Activated CD8-positive, alpha-beta memory T cell treated with anti-CD3 and anti-CD28 coated beads, Interleukin-2, amount 50 U/mL, for 4 hours (primary cell): ENCODE results near the gene CTAGE8.
"Not testable (repeated sequence)": the region's sequence is repeated elsewhere in the genome, so short reads cannot be mapped to it uniquely, and the experiment has no call there.

Experiments used
- DNase-seq: peaks from one replicate; pipeline ENCODE4 v3.0.0-alpha.2; 2020

CTAGE8 gene

GRCh38 chr7:144269188-144269587 is at the start of gene CTAGE8:
TSS of gene CTAGE8 (minus strand) at chr7:144269288. CDS start at chr7:144269250, 38 bp downstream.
- DNase-seq = not testable (repeated sequence)

DNA sequence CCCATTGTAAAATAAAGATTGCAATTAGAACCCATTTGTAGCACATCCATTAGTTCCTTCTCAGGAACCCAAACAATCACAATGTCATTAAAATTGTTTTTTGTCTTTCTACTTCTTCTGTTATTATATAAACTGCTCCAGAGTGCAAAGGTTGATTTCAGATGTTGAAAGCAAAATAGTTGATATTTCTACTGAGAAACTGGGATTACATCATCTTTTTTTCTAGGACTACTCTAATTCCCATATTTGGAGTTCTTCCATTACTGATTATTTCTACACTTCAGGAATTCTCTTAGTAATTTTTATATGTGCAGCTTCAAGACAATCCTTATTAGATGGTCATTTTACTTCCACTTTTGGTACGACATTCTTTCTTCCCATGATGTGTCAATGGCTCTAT is 48.4 kb upstream of the CTAGE8 start:
- DNase-seq = not testable (repeated sequence)

DNA sequence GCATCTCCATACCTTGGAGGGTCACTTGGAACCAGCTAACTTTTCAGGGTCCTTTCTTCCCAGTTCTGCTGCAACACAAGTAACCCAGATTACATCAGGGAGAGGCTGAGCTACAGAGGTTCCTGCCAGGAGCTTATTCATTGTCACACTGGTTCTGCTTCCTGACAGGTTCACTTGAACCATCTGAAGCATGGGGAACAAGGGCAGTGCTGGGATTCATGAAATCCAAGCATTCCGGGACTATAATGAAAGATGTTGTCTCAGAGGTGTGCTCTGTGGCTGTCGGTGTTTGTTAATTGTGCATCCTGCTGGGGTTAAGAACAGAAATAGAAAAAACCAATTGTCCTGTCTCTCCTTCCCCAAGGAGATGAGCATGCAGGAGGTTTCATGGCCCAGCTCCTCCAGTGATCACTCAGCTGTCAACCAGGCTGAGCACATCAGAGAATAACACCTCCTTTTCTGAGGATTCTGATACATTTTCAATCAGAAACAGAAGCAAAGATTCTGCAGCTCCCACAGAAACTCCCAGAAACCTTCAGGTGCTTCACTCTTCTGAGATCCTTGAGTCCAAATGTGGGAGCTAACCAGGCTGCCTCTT is 42.9 kb upstream of the CTAGE8 start, which contains the start of gene OR2A1:
TSS of gene OR2A1 (plus strand) at position 548 of the 598 bp plus-strand sequence. CDS start 5,706 bp downstream, outside the sequence.
- not testable (repeated sequence) for DNase-seq

- DNase-seq = not testable (repeated sequence)
These were observed 42.1 kb upstream of the CTAGE8 start for GRCh38 chr7:144311218-144311617.

- DNase-seq = not testable (repeated sequence)
These were observed 40.6 kb upstream of the CTAGE8 start for GRCh38 chr7:144309702-144310101.

DNA sequence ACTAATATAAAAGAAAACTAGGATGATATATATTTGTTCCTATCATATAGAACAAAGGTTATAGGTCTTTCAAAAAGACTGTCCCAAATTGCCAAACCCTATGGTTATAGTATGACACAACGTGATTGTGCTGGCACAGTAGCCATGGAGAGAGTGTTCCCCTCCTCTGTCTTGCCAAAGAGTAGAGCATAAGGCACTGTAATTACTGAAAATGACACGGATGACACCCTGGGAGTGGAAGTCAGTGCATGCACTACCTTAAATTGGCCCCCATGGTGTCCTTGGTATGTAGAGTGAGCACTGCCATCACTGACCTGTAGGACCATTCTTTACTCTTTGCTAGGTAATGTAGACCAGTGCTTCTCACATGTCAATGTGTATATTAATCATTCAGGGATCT is 36.1 kb upstream of the CTAGE8 start:
- DNase-seq = not testable (repeated sequence)

DNA sequence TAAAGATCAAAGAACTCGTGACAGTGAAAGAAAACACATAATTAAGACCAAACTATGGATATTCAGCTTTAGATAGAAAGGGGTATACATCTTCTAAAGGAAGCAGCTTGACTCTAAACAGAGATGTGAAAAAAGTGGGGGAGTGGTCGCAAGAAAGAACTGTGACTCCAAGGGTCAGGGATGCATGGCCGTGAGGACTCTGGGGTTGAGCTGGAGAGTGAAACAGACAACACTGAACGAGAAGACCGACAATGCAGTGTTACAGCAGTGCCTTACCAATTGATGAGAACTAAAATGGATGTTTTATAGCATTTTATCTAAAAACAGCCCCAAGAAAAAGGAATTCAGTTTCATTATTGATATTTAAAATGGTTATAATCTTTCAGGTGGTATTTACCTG is 34.5 kb upstream of the CTAGE8 start:
- DNase-seq = not testable (repeated sequence)

DNA sequence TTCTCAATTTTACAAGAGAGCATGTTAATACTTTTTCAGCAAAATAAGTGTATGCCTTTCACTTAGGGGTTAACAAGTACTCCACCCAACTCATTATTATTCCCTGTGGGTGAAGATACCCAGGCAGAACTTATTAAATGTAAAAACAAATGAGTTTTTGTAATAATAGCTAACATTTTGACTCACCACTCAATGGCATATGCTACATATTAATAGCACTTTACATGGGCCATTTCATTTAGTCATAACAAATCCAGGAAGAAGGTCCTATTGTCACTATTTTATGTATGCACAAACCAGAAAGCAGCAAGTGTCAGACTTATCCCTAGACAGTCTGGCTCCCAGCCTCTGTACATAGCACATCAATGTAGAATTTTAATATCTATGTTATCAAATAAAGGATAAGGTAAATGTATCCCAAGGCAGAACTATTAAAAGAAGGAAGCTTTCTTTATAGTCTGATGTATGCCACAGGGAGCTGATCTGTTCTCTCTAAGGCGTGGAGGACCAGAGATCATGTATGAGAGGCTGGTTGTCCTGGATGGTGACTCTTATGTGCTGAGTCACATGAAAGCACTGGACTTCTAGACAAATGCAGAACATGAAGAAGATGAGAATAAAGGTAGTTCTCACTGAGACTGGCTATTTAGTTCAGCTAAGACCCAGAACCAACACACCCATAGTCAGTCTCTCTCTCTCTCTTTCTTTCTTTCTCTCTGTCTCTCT is 33.7 kb upstream of the CTAGE8 start:
- DNase-seq = not testable (repeated sequence)

GRCh38 chr7:144293794-144294499 is 24.9 kb upstream of the CTAGE8 start:
- DNase-seq = not testable (repeated sequence)

DNA sequence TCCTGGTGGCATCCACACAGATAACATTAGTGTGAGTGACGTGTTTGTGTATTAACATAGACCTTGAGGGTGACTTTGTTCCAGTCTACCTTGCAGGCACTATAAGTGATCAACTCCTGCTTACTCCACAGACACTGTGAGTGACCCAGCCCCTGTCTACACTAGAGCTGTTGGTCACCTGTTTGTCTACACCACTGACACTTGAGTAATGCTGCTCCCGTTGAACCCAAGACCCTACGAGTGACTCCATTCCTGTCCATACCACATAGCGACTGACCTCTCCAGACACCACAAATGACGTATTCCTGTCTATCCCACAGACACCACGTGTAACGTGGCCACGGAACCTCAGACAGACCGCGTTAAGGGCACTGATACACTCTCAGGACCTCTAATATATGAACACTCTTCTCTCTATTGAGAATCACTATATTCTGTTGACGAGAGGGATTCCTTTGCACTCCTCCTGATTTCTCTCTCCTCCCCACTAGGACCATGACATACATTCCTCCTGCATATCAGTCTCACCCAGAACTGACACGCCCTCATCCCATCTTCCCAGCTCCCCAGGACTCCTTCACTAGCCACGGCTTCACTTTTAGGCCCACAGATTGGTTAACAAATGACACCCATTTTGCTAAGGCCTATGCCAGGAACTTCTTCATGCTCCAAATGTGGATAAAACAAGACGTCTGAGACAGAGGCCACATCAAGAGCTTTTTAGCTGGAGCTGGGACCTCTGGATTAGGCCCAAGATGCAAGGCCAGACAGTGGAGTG is 23.5 kb upstream of the CTAGE8 start:
- DNase-seq = not testable (repeated sequence)

DNA sequence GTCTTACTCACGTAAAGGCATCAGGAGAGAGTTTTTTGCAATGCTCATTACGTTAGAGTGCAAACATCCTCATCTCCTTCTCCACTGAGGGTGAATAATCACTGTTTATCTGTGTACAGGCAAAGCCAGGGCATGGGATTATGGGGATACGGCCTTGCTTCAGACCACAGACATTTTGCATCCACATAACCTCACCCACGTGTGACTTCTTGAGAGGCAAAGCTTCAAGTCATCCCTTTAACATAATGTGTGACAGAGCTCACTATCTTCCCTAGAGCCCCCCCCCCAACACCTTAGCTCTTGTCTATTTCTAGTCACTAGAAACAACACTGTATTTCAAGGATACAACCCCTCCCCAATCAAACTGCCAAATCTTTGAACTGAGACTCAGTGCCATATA is 22.5 kb upstream of the CTAGE8 start:
- DNase-seq = not testable (repeated sequence)

DNA sequence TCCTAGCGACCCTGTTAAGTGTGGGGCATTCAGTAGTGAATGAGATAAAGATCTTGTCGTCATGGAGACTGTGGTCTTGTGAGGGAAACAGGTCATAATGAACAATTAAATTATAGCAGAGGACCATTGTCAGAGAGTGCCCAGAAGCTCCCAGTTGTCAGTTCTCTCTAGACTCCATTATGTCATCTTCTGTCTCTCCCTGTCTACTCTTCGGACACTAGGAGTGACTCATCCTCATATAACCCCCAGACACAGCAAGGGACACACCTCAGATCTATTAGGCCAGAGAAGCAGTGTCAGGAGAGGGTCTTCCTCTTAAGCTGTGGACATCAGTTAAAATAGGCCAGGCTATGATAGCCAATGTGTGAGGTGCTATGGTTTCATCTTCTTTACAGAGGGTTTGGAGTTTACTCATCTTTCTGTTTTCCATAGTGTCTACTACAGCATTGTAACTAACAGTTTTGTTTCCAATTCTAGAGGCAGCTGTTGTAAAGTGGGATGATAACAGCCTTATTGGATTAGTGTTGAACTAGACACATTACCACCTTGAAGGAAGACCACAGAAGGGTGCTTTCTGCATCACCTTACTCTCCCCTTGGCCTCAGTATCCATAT is 18.2 kb upstream of the CTAGE8 start:
- not testable (repeated sequence) for DNase-seq

DNA sequence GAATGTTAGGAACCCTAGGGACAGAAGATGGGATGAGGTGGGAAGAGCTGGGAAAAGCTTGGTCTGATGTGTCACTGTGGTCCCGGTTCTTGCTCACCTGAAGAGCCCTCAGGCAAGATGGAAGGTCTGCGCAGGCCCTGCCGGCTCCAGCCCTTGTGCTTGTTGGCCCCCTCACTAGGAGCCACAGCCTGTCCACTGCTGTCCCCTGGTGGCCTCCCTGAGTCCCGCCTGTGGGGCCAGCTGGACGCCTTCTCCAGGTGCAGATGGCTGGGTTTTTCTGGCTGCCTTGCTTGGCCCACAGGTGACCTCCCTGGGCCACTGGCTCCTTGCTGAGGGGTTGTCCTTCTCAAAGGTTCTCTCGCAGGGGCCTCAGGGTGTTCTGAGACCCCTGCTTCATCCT is 14.6 kb upstream of the CTAGE8 start:
- DNase-seq = not testable (repeated sequence)

GRCh38 chr7:144282490-144282889 is 13.4 kb upstream of the CTAGE8 start:
- DNase-seq = not testable (repeated sequence)

DNA sequence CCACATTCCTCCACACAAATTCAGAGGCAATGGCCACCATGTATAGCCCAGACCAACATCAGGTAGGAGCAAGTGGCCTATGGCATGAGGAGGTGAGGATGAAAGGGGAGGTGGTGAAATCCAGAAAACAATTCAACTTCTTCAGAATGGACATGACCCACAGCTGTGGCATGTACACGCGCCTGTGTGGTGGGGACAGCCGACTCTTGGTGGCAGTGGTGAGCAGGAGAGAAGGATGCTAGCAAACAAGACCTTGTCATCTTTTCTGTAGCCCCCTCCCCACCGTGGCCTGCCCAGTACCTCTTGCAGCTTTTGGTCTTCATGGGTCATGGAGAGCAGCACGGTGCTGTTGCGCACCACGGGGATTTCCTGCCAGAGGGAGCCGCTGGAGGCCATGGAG is 12.9 kb upstream of the CTAGE8 start:
- not testable (repeated sequence) for DNase-seq

- not testable (repeated sequence) for DNase-seq
These were observed 10.9 kb upstream of the CTAGE8 start for GRCh38 chr7:144280010-144280409.

GRCh38 chr7:144275281-144275680 is 6.2 kb upstream of the CTAGE8 start:
- not testable (repeated sequence) for DNase-seq

DNA sequence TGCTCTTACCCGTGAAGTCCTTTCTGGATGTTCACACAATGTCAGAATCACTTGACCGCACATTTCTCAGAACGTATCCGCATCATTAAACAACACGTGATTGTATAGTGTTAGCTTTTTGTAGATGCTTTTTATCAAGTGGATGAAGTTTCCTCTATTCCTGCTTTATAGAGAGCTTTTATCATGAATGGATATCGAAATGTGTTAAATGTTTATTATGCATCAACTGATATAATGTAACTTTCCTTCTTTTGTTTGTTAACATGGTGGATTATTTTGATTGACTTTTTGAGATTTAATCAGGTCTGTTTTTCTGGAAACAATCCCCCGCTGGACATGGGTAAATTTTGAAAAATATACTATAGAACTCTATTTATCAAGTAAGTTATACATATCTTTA is 4.4 kb downstream of the CTAGE8 start, which contains the start of gene OR2A7:
TSS of gene OR2A7 (minus strand) at position 101 of the 400 bp plus-strand sequence. CDS start 5,164 bp downstream, outside the sequence.
- DNase-seq = not testable (repeated sequence)

- not testable (repeated sequence) for DNase-seq
These were observed 7.0 kb downstream of the CTAGE8 start for GRCh38 chr7:144262128-144262527.

GRCh38 chr7:144259067-144259466 is 10.0 kb downstream of the CTAGE8 start:
- DNase-seq = not testable (repeated sequence)

DNA sequence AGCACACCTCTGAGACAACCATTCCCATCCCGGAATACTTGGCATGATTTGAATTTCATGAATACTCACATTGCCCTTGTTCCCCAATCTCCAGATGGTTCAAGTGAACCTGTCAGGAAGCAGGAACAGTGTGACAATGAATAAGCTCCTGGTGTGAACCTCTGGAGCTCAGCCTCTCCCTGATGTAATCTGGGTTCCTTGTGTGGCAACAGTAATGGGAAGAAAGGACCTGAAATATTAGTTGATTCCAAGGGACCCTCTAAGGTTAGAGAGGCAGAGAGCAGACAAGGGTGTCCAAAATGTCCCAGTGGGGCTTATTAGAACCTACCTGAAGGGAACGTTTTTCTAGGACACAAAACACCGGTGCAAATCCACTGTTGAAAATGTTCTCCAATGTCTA is 13.0 kb downstream of the CTAGE8 start:
- no peak for DNase-seq

DNA sequence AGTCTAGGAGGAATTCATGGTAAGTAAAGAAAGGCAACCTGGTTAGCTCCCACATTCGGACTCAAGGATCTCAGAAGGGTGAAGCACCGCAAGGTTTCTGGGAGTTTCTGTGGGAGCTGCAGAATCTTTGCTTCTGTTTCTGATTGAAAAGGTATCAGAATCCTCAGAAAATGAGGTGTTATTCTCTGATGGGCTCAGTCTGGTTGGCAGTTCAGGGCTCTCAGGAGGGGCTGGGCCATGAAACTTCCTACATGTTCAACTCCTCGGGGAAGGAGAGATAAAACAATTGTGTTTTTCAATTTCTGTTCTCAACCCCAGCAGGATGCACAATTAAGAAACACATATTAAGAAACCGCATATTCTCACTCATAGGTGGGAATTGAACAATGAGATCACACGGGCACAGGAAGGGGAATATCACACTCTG is 13.6 kb downstream of the CTAGE8 start:
- no peak for DNase-seq
